LNCAP (cell line): Measurements from ENCODE around the gene GARS1.

Source experiments
- TF ChIP-seq, protein P1 (sequence below): fragments of 450-650 bp; IDR thresholded peaks from 2 replicates; pipeline ENCODE4 v1.5.1; 2017; ENCODE audit warnings: mild to moderate bottlenecking

The GARS1 gene

DNA sequence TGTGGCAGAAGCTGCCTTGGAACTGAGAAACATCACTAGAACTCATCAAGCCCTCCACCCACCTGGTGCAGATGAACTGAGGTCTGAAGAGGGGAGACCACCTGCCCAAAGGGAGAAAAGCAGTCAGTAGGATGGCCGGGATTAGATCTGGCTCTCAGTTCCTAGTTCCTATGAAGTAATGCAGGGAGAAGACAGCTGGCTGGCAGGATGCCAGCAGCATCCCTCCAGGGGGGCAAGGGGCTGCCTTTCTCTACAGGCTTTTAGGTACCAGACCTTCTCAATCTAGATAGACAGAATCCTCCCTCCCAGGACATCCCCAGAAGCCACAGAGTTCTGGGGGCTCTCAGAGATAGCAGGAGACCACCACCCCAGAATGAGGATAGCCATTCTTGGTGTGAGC lies 79.7 kb downstream of the GARS1 start:
- TF ChIP-seq, protein P1, sequence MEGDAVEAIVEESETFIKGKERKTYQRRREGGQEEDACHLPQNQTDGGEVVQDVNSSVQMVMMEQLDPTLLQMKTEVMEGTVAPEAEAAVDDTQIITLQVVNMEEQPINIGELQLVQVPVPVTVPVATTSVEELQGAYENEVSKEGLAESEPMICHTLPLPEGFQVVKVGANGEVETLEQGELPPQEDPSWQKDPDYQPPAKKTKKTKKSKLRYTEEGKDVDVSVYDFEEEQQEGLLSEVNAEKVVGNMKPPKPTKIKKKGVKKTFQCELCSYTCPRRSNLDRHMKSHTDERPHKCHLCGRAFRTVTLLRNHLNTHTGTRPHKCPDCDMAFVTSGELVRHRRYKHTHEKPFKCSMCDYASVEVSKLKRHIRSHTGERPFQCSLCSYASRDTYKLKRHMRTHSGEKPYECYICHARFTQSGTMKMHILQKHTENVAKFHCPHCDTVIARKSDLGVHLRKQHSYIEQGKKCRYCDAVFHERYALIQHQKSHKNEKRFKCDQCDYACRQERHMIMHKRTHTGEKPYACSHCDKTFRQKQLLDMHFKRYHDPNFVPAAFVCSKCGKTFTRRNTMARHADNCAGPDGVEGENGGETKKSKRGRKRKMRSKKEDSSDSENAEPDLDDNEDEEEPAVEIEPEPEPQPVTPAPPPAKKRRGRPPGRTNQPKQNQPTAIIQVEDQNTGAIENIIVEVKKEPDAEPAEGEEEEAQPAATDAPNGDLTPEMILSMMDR, result no peak

DNA sequence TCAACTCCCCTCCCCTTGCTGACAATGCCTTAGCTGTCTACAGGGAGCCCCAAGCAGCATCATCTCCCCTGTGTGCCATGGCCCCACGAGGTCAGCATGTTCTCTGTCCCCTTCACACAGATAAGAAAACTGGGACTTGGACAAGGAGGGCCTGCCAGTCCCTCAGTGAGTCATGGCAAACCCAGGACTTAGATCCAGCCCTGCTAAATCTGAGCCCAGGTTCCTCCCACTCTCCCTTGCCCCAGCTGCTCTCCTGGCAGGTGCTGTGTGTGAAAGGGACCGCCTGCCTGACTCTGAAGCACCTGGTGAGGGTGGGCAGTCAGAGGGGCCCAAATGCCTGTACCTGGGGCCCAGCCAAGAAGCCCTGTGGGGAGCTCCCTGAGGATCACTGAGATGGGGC lies 80.2 kb downstream of the GARS1 start:
- TF ChIP-seq, protein P1, result no peak

DNA sequence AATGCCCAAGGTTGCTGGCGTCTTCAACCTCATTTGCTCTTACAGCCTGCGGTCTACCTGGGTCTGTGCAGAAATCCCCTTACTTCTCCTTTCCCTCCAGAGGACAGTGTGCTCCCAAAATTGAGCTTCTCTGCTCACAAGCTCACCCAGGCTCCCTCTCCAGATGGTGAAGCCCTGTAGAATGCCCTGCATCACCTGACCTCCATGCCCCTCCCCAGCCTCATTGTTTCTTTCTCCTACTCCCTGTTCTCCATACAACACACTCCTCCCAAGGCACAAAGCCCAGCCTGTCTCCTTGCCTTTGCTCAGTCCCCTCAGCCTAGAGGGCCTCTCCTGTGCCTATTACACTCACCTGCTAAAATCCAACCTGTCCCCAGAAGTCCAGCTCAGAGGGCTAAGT lies 84.1 kb downstream of the GARS1 start:
- TF ChIP-seq, protein P1, result no peak

DNA sequence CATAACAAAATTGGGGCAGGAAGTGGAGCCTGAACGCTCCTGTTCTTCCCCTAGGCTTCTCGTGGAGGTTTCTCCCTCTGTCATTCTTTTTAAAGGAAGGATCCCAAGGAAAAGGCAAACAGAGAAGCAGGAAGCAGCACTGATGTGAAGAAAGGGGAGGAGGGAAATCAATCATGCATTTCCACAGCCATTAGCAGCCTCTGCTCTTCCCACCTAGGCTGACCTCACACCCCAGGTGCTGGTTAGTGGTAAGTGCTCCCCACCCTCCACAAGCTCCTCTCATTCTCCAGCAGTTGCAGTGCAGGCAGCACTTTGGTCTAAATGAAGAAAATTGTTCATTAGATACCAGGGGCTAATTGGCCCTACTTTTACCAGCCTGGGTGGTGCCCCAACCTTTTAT lies 85.0 kb downstream of the GARS1 start:
- TF ChIP-seq, protein P1, result no peak

DNA sequence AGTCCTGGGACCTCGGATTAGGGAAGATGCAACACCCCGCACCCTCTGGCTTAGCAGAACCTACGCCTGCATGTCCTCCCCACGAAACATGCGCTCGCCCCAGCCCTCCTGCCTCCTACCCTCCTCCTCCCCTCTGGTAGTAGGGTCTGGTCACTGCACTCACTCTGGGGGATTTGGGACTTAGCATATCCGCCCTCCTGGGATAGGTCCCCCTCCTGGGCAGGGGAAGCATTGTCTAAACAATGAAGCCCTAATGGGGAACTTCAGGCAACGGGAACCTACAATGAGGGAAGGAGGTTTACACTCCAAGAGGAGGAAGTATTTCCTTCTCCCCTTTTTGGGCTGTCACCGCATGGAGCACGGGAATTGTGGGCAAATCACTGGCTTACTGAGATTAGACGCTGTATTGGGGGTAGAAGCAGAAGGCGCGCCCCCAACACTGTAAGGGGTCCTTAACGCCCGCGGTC lies 86.7 kb downstream of the GARS1 start:
- TF ChIP-seq, protein P1, result no peak

DNA sequence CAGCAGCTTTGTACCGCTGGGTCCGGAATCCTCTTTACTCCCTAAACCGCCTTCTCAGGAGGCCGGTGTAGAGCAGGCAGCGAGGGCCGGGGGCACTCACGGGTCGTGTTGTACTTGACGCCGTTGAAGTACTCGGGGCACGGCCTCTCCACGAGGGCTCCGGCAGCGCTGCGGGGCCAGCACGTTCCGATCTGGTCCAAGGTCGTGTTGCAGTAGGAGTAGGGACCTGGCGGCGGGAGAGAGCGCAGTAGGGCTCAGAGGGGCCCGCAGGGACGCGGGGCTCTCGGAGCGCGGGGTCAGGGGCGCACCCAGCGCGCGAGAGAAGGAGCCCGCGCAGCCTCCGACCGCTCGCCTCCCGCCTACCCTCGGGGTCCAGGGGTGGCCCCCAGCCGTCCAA lies 87.1 kb downstream of the GARS1 start:
- TF ChIP-seq, protein P1, result no peak

DNA sequence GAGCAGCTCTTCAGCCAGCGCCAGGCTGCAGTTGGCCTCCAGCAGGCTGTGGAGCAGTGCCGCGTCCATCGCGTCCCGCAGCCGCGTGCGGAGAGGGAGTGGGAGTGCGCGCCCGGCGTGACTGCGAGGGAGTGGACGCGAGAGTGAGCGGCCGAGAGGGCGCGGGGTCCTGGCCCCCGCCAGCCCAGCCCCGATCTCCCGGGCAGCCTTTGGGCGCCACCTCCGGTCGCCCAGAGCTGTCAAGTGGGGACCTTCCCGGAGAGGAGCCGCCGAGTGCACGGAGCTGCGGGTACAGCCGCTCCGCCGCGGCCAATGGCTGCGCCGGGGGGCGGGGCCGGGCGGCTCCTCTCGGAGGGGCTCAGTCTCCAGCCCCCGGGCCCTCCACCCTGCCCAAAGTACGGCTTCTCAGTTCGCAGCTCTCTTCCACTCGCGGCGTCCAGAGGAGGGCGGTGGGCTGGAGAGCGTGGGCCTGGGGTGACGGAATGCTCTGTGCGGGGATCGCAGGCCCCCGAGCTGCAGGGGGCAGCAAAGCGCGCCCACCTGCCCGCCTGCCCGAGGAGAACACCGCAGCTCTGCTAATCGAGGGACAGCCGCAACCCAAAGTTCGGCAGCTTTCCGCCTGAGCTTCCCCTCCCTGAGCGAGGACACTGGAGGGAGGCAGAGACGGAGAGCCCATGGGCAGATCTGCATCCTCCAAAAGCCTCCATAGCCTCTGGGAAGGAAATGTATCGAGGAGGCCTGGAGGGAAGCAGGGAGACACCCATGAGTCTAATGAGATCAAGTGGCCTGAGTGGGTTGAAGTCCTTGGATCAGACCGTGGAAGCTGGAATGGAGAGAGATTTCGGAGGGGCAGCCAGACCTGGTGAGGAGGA lies 87.8 kb downstream of the GARS1 start, which contains the start of gene CRHR2:
Gene CRHR2, minus strand, starts transcription at position 245 of the 872 bp plus-strand sequence. Its CDS starts 176 bp downstream, at position 69.
- TF ChIP-seq, protein P1, result no peak
